Posterior vena cava (tissue), 2 donors: Measurements from ENCODE around the gene ZNF638. TPM values are rescaled to one million over a fixed set of nuclear protein-coding genes. Genes with fewer than 3 reads are reported as not detected.
"Not testable (repeated sequence)": the region's sequence is repeated elsewhere in the genome, so short reads cannot be mapped to it uniquely, and the experiment has no call there.

Source experiments
- DNase-seq: peaks from one replicate; pipeline ENCODE4 v3.0.0-alpha.2; 2020; ENCODE audit warnings: low spot score
- intact Hi-C, 2 donors: fragments of 100-400 bp; cut with DNase I; formaldehyde crosslinking; loops; one replicate each; pipeline versions ENCODE4 v1.14.1 to v1.14.2; 2022 to 2023
- total RNA-seq, 2 donors: library from RNA; stranded (reverse); fragmentation: NEBNext Ultra II Directional; extraction: Animal tissue kit (Norgen Biotek cat#: 25700); gene quantifications; one replicate each; pipeline ENCODE4 v1.2.1, GENCODE V29; 2021
- donor health status: DM: yes; HTN: yes; CAD: no.
- donor health status: DM: yes; HTN: yes; CAD: no.

ZNF638 gene
- total RNA-seq, 2 donors from 2014 or later = 92.6 to 104 TPM

DNA sequence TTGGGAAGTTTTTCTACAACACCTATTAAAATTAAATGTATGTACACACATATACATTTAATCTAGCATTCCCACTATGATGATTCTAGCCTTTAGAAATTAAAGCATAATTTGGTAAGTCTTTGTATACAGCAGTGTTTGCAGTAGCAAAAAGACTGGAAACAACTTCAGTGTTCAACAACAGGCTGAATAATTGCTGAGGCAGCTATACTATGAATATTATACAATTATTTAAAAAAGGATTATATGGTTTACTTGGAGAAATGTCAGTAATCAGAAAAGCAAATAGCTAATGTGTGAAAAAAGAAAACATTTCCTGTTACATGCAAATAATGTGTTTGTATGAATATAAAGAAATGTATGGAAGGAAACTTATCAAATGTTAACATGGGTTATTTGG, 1.4 kb upstream of the ZNF638 start:
- intact Hi-C loops = no loop called here

DNA sequence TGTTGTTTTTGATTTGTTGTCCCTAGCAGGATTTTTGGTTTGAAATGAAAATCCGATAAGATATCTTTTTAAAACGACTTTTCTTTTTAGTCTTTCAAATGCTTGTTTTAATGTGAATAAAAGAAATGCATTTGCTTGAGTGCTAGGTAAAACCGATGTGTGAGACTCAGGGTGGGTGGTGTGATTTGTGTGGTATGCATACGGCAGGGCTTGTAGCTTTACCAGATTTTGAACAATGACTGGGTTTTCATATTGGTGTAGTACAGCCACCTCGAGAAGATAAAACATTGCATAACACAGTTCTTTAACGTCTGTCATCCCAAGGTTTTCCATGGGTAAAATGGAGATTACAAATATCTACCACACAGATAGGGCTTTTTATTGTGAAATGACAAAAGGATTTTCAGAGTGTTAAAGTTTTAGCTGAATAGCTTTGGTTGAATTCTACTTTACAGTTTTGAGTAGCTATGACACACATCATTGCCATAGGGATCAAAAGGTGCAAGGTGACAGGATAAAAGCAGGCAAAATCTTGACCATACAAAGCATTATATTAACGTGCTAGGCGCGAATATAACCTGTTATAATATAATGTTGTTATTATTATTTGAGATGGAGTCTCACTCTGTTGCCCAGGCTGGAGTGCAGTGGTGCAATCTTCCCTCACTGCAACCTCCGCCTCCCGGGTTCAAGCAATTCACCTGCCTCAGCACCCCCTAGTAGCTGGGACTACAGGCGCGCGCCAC, 824 bp upstream of the ZNF638 start:
- intact Hi-C loops = no loop called here
- DNase-seq = no peak

More for the DNA sequence above, 1.4 kb upstream of the ZNF638 start:
- no peak for DNase-seq

DNA sequence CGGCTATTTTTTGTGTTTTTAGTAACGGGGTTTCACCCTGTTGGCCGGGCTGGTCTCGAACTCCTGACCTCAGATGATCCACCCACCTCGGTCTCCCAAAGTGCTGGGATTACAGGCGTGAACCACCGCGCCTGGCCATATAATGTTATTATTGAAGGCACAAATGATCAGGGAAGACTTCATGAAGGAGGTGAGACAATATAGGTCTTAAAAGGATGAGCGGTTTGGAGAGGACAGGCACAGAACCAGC, 326 bp upstream of the ZNF638 start:
- intact Hi-C loops, DNase-seq: not testable (repeated sequence)

DNA sequence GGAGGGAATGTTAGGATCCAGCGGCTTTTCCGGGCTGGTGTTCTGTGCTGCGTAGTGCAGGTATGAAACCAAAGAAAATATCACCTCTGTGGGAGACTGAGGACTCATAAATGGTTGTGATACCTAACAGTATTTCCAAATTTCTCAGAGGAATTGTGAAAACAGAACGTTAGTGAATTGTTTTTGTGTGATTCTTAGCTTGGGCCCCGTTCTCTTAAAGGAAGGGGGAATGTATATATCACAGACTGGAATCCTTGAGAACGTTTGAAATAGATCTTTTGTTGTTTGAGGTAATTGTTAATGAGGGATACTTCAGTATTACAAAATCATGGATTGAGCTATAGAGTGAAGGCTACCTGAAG, 834 bp downstream of the ZNF638 start:
- intact Hi-C loops = no loop called here
- DNase-seq = no peak

DNA sequence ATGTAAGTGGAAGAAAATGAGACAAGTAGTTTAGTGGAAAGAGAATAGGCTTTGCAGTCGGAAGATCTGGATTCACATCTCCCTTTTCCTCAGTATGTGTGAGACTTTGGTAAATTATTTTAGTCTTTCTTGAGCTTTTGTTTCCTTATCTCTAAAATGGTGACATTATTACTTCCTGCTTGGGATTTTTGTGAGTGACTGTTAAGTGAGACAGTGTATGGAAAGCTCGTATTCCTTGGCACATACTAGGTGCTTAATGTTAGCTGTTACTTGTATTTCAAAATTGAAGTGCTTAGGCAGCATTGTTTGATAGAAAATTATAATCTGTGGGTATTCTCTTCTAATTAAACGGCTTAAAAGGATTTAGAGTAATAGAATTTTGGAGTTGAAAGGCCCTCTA, 2.0 kb downstream of the ZNF638 start:
- no peak for DNase-seq
- intact Hi-C loops = no loop called here

DNA sequence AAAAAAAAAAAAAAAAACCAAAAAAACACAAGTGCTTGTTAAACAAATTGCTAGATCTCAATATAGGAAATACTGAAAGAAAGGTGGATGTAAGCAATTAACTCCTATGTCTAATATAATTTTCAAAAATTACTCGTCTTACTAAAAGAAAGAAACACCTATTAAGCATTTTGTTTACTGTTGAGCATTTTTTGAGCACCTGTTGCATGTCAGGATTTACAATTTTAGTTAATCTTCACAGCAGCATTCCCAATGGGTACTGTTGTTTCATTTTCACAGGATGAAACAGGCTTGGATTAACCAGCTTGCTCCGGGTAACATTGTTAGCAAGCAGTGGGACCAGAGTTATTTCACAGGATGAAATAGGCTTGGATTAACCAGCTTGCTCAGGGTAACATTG, 4.8 kb downstream of the ZNF638 start:
- intact Hi-C loops = no loop called here
- no peak for DNase-seq

DNA sequence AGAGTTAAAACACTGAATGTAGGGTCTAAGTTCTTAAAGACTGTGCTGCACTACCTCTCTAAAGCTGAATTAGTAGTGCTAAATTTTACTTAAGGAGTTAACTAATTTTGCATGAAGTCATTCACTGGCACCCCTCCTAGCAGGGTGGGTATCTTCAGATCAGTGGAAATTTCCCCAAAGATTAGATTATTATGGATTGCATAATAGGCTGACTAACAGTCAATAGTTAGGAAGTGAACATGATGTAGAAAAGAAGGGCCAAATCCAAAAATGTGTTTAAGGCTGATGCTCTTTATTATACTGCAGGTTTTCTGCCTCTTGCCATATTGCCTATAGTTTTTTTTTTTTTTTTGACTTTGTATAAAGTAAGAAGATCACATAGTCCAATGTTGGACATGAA, 5.2 kb downstream of the ZNF638 start:
- no peak for DNase-seq
- intact Hi-C loops = no loop called here

DNA sequence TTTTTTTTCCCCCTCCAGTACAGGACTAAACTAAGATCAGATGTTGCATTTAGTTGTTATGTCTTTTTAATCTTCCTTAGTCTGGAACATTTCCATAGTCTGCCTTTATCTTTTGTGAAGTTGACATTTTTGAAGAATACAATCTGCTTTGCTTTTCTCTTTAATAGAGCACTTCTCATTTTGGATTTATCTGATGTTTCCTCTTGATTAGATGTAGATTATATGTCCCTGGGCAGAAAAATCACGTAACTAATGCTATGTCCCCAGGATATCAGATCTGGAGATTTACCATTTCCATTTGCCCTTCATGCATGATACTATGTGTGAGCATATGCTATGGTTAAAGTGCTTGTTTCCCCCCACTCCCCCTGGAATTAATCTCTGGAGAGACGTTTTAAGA, 6.2 kb downstream of the ZNF638 start:
- intact Hi-C loops = no loop called here
- DNase-seq = no peak

DNA sequence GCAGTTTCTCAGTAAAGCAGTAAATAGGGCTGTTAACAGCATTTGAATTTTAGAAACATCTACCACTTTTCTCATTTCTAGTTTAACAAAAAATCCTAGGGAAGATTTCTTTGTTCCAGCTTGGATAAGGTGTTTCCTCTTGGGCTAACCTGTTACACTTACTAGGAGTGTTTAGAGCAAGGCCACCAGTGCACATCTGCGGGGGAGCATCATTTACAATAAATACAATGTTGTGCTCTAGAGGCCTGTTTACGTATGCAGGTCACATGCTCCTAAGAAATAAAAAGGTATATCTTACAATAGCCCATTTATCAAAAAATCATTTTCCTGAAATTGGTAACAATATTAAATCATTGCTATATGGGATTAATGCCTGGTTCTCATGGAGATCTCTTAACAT, 8.1 kb downstream of the ZNF638 start:
- DNase-seq = no peak
- intact Hi-C loops = no loop called here

DNA sequence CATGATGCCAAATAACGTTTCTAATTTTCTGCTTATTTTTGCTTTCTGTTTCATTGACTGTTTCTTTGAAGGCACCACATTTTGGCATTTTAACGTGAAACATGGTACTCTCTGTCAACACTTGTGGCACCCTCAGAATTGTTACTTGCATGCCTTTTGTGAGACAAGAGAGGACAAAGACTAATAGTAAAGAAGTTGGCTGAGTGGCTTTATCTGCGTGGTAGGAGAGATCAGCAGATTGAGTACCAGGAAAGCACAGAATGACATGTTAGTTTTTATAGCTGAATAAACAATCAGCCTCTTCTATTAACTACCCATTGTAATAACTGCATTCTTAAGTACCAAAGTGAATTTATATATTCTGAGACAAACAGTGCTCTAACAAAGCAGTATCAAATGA, 8.6 kb downstream of the ZNF638 start:
- intact Hi-C loops = no loop called here
- DNase-seq = no peak

DNA sequence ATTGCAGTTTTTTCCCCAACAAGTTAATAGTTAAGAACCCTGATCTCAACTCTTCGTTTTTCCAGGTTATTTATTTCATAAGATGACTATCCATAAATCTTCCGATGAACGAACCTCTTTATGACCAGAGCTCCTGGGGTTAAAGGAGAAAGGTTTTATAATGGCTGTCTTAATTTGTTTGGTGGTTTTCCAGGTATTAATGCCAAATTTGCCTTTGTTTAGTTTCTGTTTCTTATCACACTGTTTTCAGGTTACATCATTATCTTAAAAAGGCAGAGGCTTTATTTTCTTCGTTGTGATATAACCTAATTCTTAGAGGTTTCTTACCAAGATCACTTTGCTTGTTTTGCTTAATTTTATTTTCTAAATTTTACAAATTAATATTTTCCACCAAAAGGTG, 10.1 kb downstream of the ZNF638 start:
- no peak for DNase-seq
- intact Hi-C loops = no loop called here

DNA sequence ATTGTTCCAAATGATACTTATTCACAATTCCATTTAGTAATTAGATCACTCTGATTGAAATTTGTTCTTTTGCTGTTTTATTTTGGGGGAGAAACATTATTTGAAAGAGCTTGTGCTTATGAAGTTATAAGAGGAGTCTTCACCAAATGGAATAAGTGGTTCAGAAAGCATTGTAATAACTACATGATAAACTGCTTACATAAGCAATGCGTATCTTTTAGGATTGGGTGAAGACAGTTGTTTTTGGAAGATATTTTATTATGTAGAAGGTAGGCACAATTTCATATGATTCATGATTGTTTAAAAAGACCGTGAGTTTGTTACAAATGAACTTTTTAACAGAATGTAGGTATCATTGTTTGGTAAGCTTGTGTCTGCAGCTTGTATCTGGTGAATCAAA, 14.5 kb downstream of the ZNF638 start:
- DNase-seq = no peak
- intact Hi-C loops = no loop called here

DNA sequence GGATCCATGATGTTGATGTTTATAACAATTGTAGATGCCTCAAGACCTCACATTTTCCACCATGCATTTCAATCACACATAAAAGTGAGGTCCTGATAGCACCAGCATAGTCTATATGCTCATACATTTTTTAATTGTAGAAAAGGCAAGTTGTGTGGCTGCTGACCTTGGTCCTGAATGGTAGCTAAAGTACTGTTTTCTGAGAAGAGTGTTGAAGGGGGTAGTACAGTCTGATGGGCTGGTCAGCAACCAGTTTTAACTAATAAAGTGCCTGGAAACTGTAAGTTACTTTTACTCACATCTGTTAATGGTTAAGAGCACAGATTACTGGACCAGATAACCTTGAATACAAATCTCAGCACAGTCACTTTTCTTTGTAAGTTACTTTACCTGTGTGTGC, 15.9 kb downstream of the ZNF638 start:
- no peak for DNase-seq
- intact Hi-C loops = no loop called here

DNA sequence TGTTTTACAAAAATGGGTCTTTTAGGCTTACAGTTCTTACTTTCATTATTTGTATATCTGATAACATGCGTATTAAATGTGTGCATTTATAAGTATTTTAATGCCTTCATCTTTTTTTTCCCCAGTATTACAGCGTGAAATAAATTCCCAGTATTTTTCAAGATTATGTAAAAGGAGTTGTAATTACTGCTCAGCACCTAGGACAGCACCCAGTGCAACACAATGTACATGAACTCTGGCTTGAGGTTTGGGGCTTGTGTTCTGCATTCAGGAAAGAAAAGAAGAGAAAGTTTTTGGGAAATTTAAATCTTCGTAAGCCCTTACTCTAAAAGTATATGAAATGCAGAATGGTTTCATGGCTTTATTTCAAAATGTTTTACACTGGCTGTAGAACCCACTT, 16.7 kb downstream of the ZNF638 start:
- DNase-seq = no peak
- intact Hi-C loops = no loop called here

DNA sequence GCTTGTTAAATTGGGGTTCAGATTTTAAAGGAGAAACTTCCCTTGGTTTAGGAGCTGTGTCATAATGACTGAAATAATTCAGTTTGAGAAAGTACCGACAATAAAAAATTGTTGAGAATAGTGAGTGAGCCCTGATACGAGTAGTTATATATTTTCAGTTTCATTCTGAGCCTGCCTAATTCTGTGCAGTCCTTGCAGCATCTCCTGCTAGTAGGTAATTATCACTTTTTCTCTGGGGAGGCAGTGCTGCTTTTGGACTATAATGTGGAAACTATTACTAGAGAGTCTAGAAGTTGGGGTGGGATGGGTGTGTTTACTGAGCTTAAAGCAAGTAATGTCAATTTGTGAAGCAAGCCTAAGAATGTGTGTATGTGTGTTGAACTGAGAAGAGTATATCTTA, 21.7 kb downstream of the ZNF638 start:
- DNase-seq = no peak
- intact Hi-C loops = no loop called here

DNA sequence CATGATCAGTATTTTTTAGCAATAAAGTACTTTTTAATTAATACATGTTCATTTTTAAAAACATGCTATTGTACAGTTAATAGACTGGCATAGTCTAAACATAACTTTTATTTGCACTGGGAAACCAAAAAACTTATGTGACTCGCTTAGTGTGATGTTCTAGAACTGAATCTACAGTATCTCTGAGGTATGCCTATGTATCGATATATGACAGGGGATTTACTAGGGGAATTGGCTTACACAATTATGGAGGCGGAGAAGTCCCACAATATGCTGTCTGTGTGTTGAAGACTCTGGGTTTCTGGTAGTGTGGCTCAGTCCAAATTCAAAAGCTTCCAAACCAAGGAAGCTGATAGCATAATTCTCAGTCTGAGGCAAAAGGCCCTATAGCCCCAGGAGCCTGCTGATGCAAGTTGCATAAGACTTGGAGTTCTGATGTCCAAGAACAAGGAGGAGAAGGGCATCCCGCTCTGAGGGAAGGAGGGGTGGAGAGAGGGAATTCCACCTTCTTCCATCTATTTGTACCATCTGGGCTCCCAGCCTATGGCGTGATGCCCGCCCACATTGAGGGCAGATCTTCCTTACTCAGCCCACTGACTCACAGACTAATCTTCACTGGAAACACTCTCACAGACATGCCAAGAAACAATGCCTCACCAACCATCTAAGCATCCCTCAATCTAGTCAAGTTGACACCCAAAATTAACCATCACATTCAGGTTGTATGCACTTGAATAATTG, 27.5 kb downstream of the ZNF638 start:
- intact Hi-C loops = no loop called here
- DNase-seq = peak; percentile 56

DNA sequence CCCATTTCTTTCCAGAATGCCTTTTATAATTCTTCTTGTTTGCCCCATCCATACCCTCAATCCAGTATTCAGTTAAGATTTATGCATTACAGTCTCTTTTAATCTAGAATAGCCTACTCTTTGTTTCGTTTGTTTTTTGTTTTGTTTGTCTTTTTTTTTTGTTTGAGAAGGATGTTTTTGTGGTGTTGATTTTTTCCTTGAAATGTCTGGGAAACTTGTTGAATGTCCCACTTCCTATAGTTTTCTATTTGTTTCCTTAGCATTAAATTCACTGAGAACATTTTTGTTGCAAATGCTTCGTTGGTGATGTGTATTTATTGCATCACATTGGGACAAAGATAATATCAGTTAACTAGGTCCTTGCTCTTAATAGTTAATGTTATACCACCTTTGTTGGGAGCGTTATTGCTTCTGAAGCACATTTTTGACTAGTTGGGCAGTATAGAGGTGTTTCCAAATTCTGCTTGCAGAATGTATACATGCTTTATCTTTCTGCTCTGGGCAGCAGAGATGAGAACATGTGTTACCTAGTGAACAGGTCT, 28.9 kb downstream of the ZNF638 start:
- DNase-seq = no peak
- intact Hi-C loops = no loop called here

DNA sequence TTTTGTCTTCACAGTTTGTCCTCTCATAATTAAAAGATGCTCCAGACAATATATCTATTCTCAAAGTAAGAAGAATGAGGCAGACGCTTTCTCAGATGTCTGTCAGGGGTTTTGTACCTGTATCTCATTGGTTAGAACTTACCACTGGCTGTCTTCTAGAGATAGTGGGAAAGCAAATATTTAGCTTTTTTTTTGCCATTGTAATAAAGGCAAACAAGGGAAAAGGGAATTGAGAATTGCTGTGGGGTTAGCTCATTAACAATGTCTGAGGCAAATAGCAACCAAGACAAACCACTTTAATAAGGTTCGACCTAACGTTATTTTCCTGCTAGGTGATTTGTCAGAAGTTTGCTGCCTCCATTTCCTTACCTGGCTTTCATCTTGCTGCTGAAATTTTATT, 30.0 kb downstream of the ZNF638 start:
- intact Hi-C loops = no loop called here
- DNase-seq = no peak

DNA sequence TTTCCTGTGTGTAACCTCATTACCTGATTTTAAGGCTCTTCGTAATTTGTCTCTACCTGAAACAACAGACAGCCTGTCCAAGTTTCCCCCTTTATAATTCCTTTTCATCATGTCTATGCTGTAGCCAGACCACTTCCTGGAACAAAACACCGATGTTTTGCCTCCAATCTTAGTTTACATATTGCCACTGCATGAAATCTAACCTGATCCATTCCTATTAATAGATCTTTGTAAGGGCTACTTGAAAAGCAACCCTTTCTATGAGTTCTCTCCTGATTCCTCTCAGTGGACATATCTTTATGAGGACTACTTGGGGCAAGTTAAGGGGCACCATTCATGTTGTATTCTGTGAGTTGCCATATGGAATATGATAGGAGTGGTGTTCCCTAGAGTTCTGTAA, 30.9 kb downstream of the ZNF638 start:
- intact Hi-C loops = no loop called here

DNA sequence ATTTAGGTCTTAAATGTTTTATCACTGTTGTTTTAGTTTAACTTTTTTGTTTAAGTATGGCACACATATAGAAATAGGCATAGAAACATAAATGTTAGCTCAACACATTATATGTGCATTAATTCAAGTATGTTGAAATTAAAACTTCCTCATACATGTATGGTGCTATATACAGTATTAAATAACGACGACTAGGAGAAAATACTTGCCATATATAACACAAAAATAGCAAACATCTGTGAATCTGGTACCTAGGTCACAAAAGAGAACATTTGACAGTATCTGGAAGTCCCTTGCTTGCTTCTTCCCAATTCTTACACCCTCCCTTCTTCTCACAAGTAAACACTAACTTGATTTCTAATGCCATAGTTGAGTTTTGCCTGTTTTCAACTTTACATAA, 38.4 kb downstream of the ZNF638 start:
- no peak for DNase-seq
- intact Hi-C loops = no loop called here

More for the DNA sequence above, 30.9 kb downstream of the ZNF638 start:
- DNase-seq = no peak

DNA sequence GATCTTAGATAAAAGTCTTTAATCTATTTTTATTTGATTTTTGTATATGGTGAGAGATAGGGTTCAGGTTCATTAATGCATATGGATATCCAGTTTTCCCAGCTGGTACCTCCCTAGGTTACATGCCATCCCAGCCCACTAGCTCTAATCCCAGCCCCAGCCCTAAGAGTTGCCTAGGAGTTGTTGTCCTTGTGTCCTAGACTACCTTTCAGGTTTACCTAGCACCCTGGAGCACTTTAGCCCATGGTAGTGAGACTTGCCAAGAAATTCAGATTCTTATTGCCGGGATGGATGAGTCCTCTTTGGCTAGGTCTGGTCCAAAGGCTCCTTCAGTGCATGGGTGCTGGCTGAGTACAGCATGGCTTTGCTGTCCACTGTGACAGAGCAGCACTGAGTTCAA, 40.5 kb downstream of the ZNF638 start:
- intact Hi-C loops = no loop called here
- DNase-seq = no peak
